Measurements from ENCODE around the gene SNTA1. TPM values are rescaled to one million over a fixed set of nuclear protein-coding genes. Genes with fewer than 3 reads are reported as not detected.
"Not testable (repeated sequence)": the region's sequence is repeated elsewhere in the genome, so short reads cannot be mapped to it uniquely, and the experiment has no call there.

SNTA1 gene
- polyA plus RNA-seq, 1 of the 3 experiments (the other 2 are of a cell fraction): 11.2 TPM

- TF ChIP-seq USF1 (IDR thresholded peaks at IDR 0.05; ENCODE audit: borderline replicate concordance, low read depth) (no peak), PBX3 (IDR thresholded peaks at IDR 0.05) (no peak), YY1 (IDR thresholded peaks at IDR 0.05; ENCODE audit: low read depth) (no peak), MAX (IDR thresholded peaks at IDR 0.05; ENCODE audit: low read depth) (no peak), IRF3 (IDR thresholded peaks at IDR 0.05; ENCODE audit: low read depth, low read length) (no peak), NRF1 (IDR thresholded peaks at IDR 0.05; ENCODE audit: low read depth, low read length) (no peak), MXI1 (IDR thresholded peaks at IDR 0.05; ENCODE audit: low read depth, low read length) (no peak), CHD2 (IDR thresholded peaks at IDR 0.05; ENCODE audit: low read length, partially characterized antibody) (no peak), SMC3 (IDR thresholded peaks at IDR 0.05; ENCODE audit: low read depth, low read length) (no peak), JUND (IDR thresholded peaks at IDR 0.05) (no peak), FOSL2 (IDR thresholded peaks at IDR 0.05; ENCODE audit: borderline replicate concordance, low read depth) (no peak), RCOR1 (IDR thresholded peaks at IDR 0.05; ENCODE audit: low read length) (no peak), SIN3A (IDR thresholded peaks at IDR 0.05; ENCODE audit: borderline replicate concordance, low read depth, low read length) (no peak), GATA2 (CRISPR knock-in tag; IDR thresholded peaks at IDR 0.05) (no peak), TCF12 (IDR thresholded peaks at IDR 0.05) (no peak), GABPA (IDR thresholded peaks at IDR 0.05; ENCODE audit: low read depth) (no peak)
- ChIA-PET POLR2A (interaction anchor here (2.2 kb wide), 1 partner anchor 12 kb away, joined by 7 read pairs; the partner anchor contains the start of gene SNTA1), CTCF (interaction anchor here (1.1 kb wide), 2 partner anchors 30 to 236 kb away, joined by 3 to 4 read pairs; partner anchors contain the start of gene CDK5RAP1)
- H3K4me3 ChIP-seq (ENCODE audit: low read depth in 2 of 2, low read length in 1 of 2): no peak overlapping the region
- H3K27ac ChIP-seq (ENCODE audit: low read depth in 2 of 2, low read length in 1 of 2): no peak overlapping the region
- H3K9me3 ChIP-seq: no peaks in the 10 kb centered on the region
- no peaks in the 10 kb centered on the region for H3K36me3 ChIP-seq (replicated peaks in 1 of 2; ENCODE audit: control insufficient read depth in 1 of 2, insufficient read depth in 2 of 2, low read length in 1 of 2)
- H3K79me2 ChIP-seq (ENCODE audit: insufficient read depth): no peaks in the 10 kb centered on the region
- no peak overlapping the region for H3K4me2 ChIP-seq
- 100% methylated on average over 1 of the region's 5 CpGs for WGBS (ENCODE audit: low lambda C conversion rate)
- H3K27me3 ChIP-seq (ENCODE audit: insufficient read depth): no peaks in the 10 kb centered on the region
- H3K9me2 ChIP-seq: no peaks in the 10 kb centered on the region
- H4K20me1 ChIP-seq (ENCODE audit: insufficient read depth): no peaks in the 10 kb centered on the region
- no peak for DNase-seq
- H3F3A ChIP-seq (replicated peaks; ENCODE audit: insufficient read depth): no peaks in the 10 kb centered on the region
- H2AFZ ChIP-seq (ENCODE audit: low read depth): no peak overlapping the region
- H3K4me1 ChIP-seq (ENCODE audit: control insufficient read depth in 1 of 2, insufficient read depth in 2 of 2, low read depth in 1 of 2, low read length in 1 of 2): no peaks in the 10 kb centered on the region
- H3K9ac ChIP-seq: no peak overlapping the region
These were observed 11.7 kb downstream of the SNTA1 start for GRCh38 chr20:33431797-33432381.

GRCh38 chr20:33423875-33424274, 19.7 kb downstream of the SNTA1 start:
- POLR2A ChIA-PET; DNase-seq; H3K79me2 ChIP-seq (ENCODE audit: insufficient read depth); H3K27me3 ChIP-seq (ENCODE audit: insufficient read depth); H3K9me2 ChIP-seq; H3K36me3 ChIP-seq (replicated peaks in 1 of 2; ENCODE audit: control insufficient read depth in 1 of 2, insufficient read depth in 2 of 2, low read length in 1 of 2); H3K4me3 ChIP-seq (ENCODE audit: low read depth in 2 of 2, low read length in 1 of 2); H3K9me3 ChIP-seq; H3K4me2 ChIP-seq; H3K4me1 ChIP-seq (ENCODE audit: control insufficient read depth in 1 of 2, insufficient read depth in 2 of 2, low read depth in 1 of 2, low read length in 1 of 2); H4K20me1 ChIP-seq (ENCODE audit: insufficient read depth); H3K9ac ChIP-seq; H3F3A ChIP-seq (replicated peaks; ENCODE audit: insufficient read depth): not testable (repeated sequence)
- CTCF ChIA-PET: interaction anchor here (0.9 kb wide), 1 partner anchor 34 kb away, joined by 3 read pairs; no protein-coding TSS in a partner anchor
- Histone ChIP-seq H3K27ac (ENCODE audit: low read depth in 2 of 2, low read length in 1 of 2) (peak overlapping the region in 1 of 2 experiments; percentile 51; a peak in 1 of 4 replicates), H2AFZ (ENCODE audit: low read depth) (peak overlapping the region; percentile 46; the same call in 1 of the 2 replicates)
- WGBS (ENCODE audit: low lambda C conversion rate): 93% methylated on average over 11 of the region's 11 CpGs

Measured in SK-N-SH (cell line).